ENCODE measurements around the gene SLC9C1. TPM values are rescaled to one million over a fixed set of nuclear protein-coding genes. Genes with fewer than 3 reads are reported as not detected.

SLC9C1 gene
- total and polyA plus RNA-seq, 2 experiments from 2014 or later, result 0.03 TPM; not detected in 1

- TF ChIP-seq CTCF (IDR thresholded peaks at IDR 0.05; ENCODE audit: poor library complexity) (no peak), EZH2phosphoT487 (IDR thresholded peaks at IDR 0.05; ENCODE audit: low read depth, severe bottlenecking, unreplicated experiment) (no peak), EZH2 (IDR thresholded peaks at IDR 0.05; ENCODE audit: borderline replicate concordance) (no peak)
- 90% methylated on average over 1 of the region's 1 CpG for WGBS (ENCODE audit: low lambda C conversion rate, missing lambda C conversion rate)
- H3K9me3 ChIP-seq (ENCODE audit: low read depth), result no peaks in the 10 kb centered on the region
- no peak overlapping the region for H3K27ac ChIP-seq
- H3K79me2 ChIP-seq, result no peaks in the 10 kb centered on the region
- no peaks in the 10 kb centered on the region for H3K27me3 ChIP-seq
- no peak overlapping the region for H2AFZ ChIP-seq
- no peaks in the 10 kb centered on the region for H3K36me3 ChIP-seq (replicated peaks; ENCODE audit: insufficient read depth, low read depth)
- no peak for DNase-seq (ENCODE audit: low spot score)
- no peak overlapping the region for H3K4me2 ChIP-seq
- H4K20me1 ChIP-seq (ENCODE audit: insufficient read depth, poor library complexity, severe bottlenecking), result no peaks in the 10 kb centered on the region
- H3K9me2 ChIP-seq (replicated peaks; ENCODE audit: insufficient read depth), result no peaks in the 10 kb centered on the region
- H3K4me1 ChIP-seq (ENCODE audit: insufficient read depth), result no peaks in the 10 kb centered on the region
- H3K4me3 ChIP-seq, result no peak overlapping the region
Observed at GRCh38 chr3:112228786-112229185, 65.2 kb downstream of the SLC9C1 start.

- Histone ChIP-seq H3K9me2 (replicated peaks; ENCODE audit: insufficient read depth) (no peaks in the 10 kb centered on the region), H2AFZ (no peak overlapping the region), H3K9me3 (ENCODE audit: low read depth) (no peaks in the 10 kb centered on the region), H3K79me2 (no peaks in the 10 kb centered on the region), H3K4me2 (no peak overlapping the region), H3K4me1 (ENCODE audit: insufficient read depth) (no peaks in the 10 kb centered on the region), H3K27ac (no peak overlapping the region), H3K36me3 (replicated peaks; ENCODE audit: insufficient read depth, low read depth) (no peaks in the 10 kb centered on the region), H3K27me3 (no peaks in the 10 kb centered on the region), H4K20me1 (ENCODE audit: insufficient read depth, poor library complexity, severe bottlenecking) (no peaks in the 10 kb centered on the region), H3K4me3 (no peak overlapping the region)
- no peak for DNase-seq (ENCODE audit: low spot score)
- WGBS (ENCODE audit: low lambda C conversion rate, missing lambda C conversion rate), result 89% methylated on average over 3 of the region's 3 CpGs
- TF ChIP-seq CTCF (IDR thresholded peaks at IDR 0.05; ENCODE audit: poor library complexity) (no peak), EZH2phosphoT487 (IDR thresholded peaks at IDR 0.05; ENCODE audit: low read depth, severe bottlenecking, unreplicated experiment) (no peak), EZH2 (IDR thresholded peaks at IDR 0.05; ENCODE audit: borderline replicate concordance) (no peak)
Observed at GRCh38 chr3:112200317-112200666, 93.7 kb downstream of the SLC9C1 start.

- Histone ChIP-seq H4K20me1 (ENCODE audit: insufficient read depth, poor library complexity, severe bottlenecking) (no peaks in the 10 kb centered on the region), H3K27ac (no peak overlapping the region), H3K9me2 (replicated peaks; ENCODE audit: insufficient read depth) (no peaks in the 10 kb centered on the region), H3K4me3 (no peak overlapping the region), H3K4me2 (no peak overlapping the region), H3K9me3 (ENCODE audit: low read depth) (no peaks in the 10 kb centered on the region), H3K4me1 (ENCODE audit: insufficient read depth) (no peaks in the 10 kb centered on the region), H2AFZ (no peak overlapping the region), H3K36me3 (replicated peaks; ENCODE audit: insufficient read depth, low read depth) (no peaks in the 10 kb centered on the region), H3K27me3 (no peaks in the 10 kb centered on the region), H3K79me2 (no peaks in the 10 kb centered on the region)
- 88% methylated on average over 5 of the region's 5 CpGs for WGBS (ENCODE audit: low lambda C conversion rate, missing lambda C conversion rate)
- TF ChIP-seq EZH2 (IDR thresholded peaks at IDR 0.05; ENCODE audit: borderline replicate concordance) (no peak), CTCF (IDR thresholded peaks at IDR 0.05; ENCODE audit: poor library complexity) (no peak), EZH2phosphoT487 (IDR thresholded peaks at IDR 0.05; ENCODE audit: low read depth, severe bottlenecking, unreplicated experiment) (no peak)
- DNase-seq (ENCODE audit: low spot score), result no peak
Observed at GRCh38 chr3:112199622-112200316, 94.2 kb downstream of the SLC9C1 start.
